Prostate gland (tissue), 2 donors: ENCODE measurements around the gene PDYN. TPM values are rescaled to one million over a fixed set of nuclear protein-coding genes. Genes with fewer than 3 reads are reported as not detected.

Source experiments
- DNase-seq: peaks from one replicate; pipeline ENCODE4 v3.0.0-alpha.2; 2019; ENCODE audit warnings: low spot score
- H3K27ac ChIP-seq, 2 donors: fragments of 200-600 bp; sonication (generic); 2 replicates each; pipeline ENCODE4 v1.5.1; 2017 to 2019
- H3K27me3 ChIP-seq: fragments of 200-600 bp; sonication (generic); replicated peaks from 2 replicates; pipeline ENCODE4 v1.5.1; 2019; ENCODE audit not compliant: insufficient read depth
- H3K36me3 ChIP-seq, 2 donors: fragments of 200-600 bp; sonication (generic); 1 replicate in 1 of 2; 2 replicates in 1 of 2; pipeline versions ENCODE4 v1.5.1 to v1.8.1; 2017 to 2019
- H3K4me1 ChIP-seq: fragments of 200-600 bp; sonication (generic); replicated peaks from 2 replicates; pipeline ENCODE4 v1.5.1; 2019
- H3K4me3 ChIP-seq, 2 donors: fragments of 200-600 bp; sonication (generic); 2 replicates each; pipeline ENCODE4 v1.5.1; 2017 to 2019
- H3K9me3 ChIP-seq: fragments of 200-600 bp; sonication (generic); 2 replicates; pipeline ENCODE4 v1.5.1; 2017
- POLR2A ChIP-seq: fragments of 450-650 bp; IDR thresholded peaks from one replicate; pipeline ENCODE4 v1.6.1; 2016; ENCODE audit warnings: antibody characterized with exemption, mild to moderate bottlenecking
- POLR2AphosphoS5 ChIP-seq: sonication (generic); formaldehyde crosslinking; IDR thresholded peaks from one replicate; pipeline ENCODE4 v1.6.1; 2017; ENCODE audit warnings: antibody characterized with exemption
- WGBS: methylation state at CpG from one replicate; pipeline ENCODE4 v1.1.5; 2018; 5-methylcytosine and 5-hydroxymethylcytosine counted together
- intact Hi-C: fragments of 100-400 bp; cut with DNase I; formaldehyde crosslinking; loops from one replicate; pipeline ENCODE4 v1.14.2; 2022
- total RNA-seq, 2 donors: library from RNA; depleted of rRNA; stranded (reverse); fragments of >200 nt; gene quantifications; one replicate each; pipeline ENCODE4 v1.1.0, GENCODE V29; 2016
- TF ChIP-seq, protein P1 (sequence below), 4 experiments: fragments of 200-600 bp in 2 of 4; fragments of 450-650 bp in 2 of 4; sonication (generic) in 2 of 4; IDR thresholded peaks; 1 replicate in 3 of 4; 2 replicates in 1 of 4; pipeline ENCODE4 v1.5.1; 2016 to 2019; ENCODE audit warnings: antibody characterized with exemption in 4 of 4, mild to moderate bottlenecking in 2 of 4, moderate library complexity in 2 of 4

PDYN gene
- total RNA-seq, 2 donors from 2014 or later = 0.28 TPM; not detected in 1

DNA sequence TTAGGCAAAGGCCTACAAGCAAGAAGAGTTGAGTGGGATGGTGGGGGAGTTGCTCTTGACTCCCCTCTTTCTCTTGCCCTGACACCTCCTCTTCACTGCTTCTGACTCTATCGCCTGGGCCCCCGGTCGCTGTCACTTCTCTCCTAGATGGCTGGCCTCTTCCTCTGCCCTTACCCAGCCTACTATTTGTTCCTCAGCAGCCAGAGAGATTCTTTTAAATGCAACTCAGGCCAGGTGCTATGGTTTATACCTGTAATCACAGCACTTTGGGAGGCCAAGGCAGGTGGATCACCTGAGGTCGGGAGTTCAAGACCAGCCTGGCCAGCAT, 4.3 kb upstream of the PDYN start:
- no peaks in the 10 kb centered on the region for H3K4me1 ChIP-seq
- TF ChIP-seq POLR2AphosphoS5 (no peak), POLR2A (no peak)
- TF ChIP-seq, protein P1, sequence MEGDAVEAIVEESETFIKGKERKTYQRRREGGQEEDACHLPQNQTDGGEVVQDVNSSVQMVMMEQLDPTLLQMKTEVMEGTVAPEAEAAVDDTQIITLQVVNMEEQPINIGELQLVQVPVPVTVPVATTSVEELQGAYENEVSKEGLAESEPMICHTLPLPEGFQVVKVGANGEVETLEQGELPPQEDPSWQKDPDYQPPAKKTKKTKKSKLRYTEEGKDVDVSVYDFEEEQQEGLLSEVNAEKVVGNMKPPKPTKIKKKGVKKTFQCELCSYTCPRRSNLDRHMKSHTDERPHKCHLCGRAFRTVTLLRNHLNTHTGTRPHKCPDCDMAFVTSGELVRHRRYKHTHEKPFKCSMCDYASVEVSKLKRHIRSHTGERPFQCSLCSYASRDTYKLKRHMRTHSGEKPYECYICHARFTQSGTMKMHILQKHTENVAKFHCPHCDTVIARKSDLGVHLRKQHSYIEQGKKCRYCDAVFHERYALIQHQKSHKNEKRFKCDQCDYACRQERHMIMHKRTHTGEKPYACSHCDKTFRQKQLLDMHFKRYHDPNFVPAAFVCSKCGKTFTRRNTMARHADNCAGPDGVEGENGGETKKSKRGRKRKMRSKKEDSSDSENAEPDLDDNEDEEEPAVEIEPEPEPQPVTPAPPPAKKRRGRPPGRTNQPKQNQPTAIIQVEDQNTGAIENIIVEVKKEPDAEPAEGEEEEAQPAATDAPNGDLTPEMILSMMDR (IDR thresholded peaks at IDR 0.05) = no peak
- intact Hi-C loops = no loop called here
- no peak overlapping the region for H3K27ac ChIP-seq
- 87% methylated on average over 4 of the region's 4 CpGs for WGBS
- no peaks in the 10 kb centered on the region for H3K36me3 ChIP-seq
- H3K9me3 ChIP-seq = no peaks in the 10 kb centered on the region
- no peak for DNase-seq
- H3K27me3 ChIP-seq = peaks cover 7% of the 10 kb centered on the region
- no peak overlapping the region for H3K4me3 ChIP-seq

DNA sequence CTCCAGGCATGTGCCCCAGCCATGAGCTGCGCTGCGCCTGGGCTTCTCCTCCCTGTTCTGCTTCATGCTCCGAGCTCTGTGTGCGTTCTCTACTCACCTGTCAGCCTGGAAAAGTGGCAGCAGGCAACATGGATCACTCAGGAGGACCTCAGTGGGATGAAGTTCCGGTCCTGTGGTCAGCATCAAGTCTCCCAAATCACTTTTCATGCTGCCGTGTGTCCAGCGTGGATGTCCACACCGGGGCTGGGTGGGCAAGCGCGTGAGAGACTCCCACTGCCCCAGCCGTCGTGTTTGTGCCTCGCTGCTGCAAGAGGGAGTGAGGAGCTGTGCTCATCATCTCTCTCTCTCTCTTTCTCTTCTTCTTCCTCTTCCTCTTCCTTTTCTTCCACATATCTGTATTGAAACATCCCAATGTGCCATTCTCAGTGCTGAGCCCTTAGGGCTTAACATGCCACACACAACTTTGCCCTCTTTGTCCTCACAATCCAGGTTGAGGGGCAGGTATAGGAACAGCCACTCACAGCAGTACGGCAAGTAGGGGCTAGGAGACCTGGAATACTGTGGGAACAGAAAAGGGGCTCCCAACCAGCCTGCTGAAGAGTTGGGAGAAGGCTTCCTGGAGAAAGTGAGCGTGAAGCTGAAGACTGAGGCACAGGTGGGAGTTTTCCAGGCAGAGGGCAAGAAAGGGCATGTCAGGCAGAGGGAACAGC, 3.8 kb upstream of the PDYN start:
- intact Hi-C loops = no loop called here
- no peak overlapping the region for H3K27ac ChIP-seq
- H3K4me3 ChIP-seq = no peak overlapping the region
- no peak for DNase-seq
- no peaks in the 10 kb centered on the region for H3K4me1 ChIP-seq
- TF ChIP-seq POLR2A = no peak
- TF ChIP-seq POLR2AphosphoS5 = no peak
- TF ChIP-seq, protein P1 (IDR thresholded peaks at IDR 0.05) = no peak
- no peaks in the 10 kb centered on the region for H3K36me3 ChIP-seq
- H3K27me3 ChIP-seq = peaks cover 7% of the 10 kb centered on the region
- 67% methylated on average over 15 of the region's 15 CpGs for WGBS
- no peaks in the 10 kb centered on the region for H3K9me3 ChIP-seq

- TF ChIP-seq POLR2A = no peak
- no peak for TF ChIP-seq POLR2AphosphoS5
- TF ChIP-seq, protein P1 (IDR thresholded peaks at IDR 0.05) = no peak
- DNase-seq = no peak
Observed at GRCh38 chr20:1995531-1996310, 1.9 kb upstream of the PDYN start.

GRCh38 chr20:1994627-1995026, 769 bp upstream of the PDYN start:
- H3K4me3 ChIP-seq = no peak overlapping the region
- H3K27ac ChIP-seq = no peak overlapping the region
- H3K27me3 ChIP-seq = peaks cover 7% of the 10 kb centered on the region
- no peaks in the 10 kb centered on the region for H3K36me3 ChIP-seq
- DNase-seq = no peak
- intact Hi-C loops = no loop called here
- no peak for TF ChIP-seq POLR2A
- no peak for TF ChIP-seq POLR2AphosphoS5
- TF ChIP-seq, protein P1 (IDR thresholded peaks at IDR 0.05) = no peak
- WGBS = 44% methylated on average over 14 of the region's 14 CpGs
- H3K4me1 ChIP-seq = no peaks in the 10 kb centered on the region
- no peaks in the 10 kb centered on the region for H3K9me3 ChIP-seq

More at GRCh38 chr20:1995531-1996310, 1.9 kb upstream of the PDYN start:
- H3K4me3 ChIP-seq = no peak overlapping the region
- H3K36me3 ChIP-seq = no peaks in the 10 kb centered on the region
- H3K27ac ChIP-seq = no peak overlapping the region
- no peaks in the 10 kb centered on the region for H3K9me3 ChIP-seq
- no peaks in the 10 kb centered on the region for H3K4me1 ChIP-seq
- intact Hi-C loops = no loop called here
- 71% methylated on average over 10 of the region's 10 CpGs for WGBS
- H3K27me3 ChIP-seq = peaks cover 7% of the 10 kb centered on the region
